Ovary (tissue), 3 donors: ENCODE measurements around the gene FAM171A1.

Experiments used
- CTCF ChIP-seq, 3 donors: fragments of 450-650 bp in 2 of 3; fragments of 200-600 bp in 1 of 3; IDR thresholded peaks; one replicate each; pipeline versions ENCODE4 v1.5.1 to v1.8.0; 2016 to 2022; ENCODE audit warnings: antibody characterized with exemption in 3 of 3, mild to moderate bottlenecking in 1 of 3
- POLR2A ChIP-seq: fragments of 450-650 bp; IDR thresholded peaks from one replicate; pipeline ENCODE4 v1.6.1; 2017; ENCODE audit warnings: antibody characterized with exemption, mild to moderate bottlenecking, moderate library complexity
- donor health status: DM: no; HTN: no; CAD: no.

- TF ChIP-seq CTCF (IDR thresholded peaks at IDR 0.05) (no peak), POLR2A (no peak)
Measured at GRCh38 chr10:15189133-15189885, 181.8 kb downstream of the FAM171A1 start.
